HG03520 (cell line): ENCODE results near the gene IL31RA.

Experiments
- ATAC-seq: cut with Tn5 transposase; IDR thresholded peaks from one replicate; pipeline ENCODE4 v1.9.1; 2021; ENCODE audit warnings: mild to moderate bottlenecking, moderate library complexity; ENCODE audit not compliant: unreplicated experiment

Gene IL31RA

DNA sequence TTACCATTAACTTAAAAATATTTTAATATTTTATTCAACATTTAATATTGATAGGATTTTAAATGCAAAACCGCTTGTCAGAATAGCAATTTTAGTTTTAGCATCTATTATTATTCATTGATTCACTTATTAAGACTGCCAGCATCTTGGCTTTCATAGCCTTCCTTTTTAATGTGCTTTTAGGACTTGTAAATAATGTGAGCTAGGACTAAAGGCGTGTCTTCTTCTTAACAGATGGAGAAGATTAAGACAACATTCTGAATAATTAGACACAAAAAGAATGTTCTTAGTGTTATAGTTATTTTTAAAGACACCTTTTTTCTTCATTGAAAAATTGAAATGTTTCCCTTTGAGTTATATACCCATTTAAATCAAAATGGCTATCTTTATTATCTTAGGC lies 6.9 kb downstream of the IL31RA start:
- ATAC-seq: no peak

DNA sequence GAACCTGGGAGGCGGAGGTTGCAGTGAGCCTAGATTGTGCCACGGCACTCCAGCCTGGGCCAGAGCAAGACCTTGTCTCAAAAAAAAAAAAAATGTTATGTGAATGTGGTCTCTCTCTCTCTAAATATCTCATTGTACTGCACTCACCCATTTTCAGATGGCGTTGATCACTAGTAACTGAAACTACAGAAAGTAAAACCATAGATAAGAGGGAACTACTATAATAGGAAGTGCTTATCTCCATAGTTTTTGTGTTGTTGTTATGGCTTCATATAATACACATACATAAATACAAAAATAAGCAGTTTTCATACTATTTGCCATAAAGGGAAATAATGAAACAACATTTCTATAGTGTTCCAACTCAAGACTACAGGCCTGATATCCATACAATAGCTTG lies 9.1 kb downstream of the IL31RA start:
- ATAC-seq: no peak

DNA sequence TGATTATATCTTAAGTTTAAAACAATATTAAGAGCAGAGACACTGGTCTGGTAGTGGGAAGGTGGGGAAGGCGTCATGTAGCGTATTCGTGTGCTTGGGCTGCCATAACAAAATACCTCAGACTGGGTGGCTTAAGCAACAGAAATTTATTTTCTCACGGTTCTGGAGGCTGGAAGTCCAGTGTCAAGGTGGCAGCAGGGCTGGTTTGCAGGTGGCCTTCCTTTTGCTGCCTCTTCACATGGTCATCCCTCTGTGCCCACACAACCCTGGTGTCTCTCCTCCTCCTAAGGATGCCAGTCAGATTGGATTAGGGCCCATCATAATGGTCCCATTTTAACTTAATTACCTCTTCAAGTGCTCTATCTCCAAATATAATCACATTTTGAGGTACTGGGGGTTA lies 9.6 kb downstream of the IL31RA start:
- no peak for ATAC-seq

DNA sequence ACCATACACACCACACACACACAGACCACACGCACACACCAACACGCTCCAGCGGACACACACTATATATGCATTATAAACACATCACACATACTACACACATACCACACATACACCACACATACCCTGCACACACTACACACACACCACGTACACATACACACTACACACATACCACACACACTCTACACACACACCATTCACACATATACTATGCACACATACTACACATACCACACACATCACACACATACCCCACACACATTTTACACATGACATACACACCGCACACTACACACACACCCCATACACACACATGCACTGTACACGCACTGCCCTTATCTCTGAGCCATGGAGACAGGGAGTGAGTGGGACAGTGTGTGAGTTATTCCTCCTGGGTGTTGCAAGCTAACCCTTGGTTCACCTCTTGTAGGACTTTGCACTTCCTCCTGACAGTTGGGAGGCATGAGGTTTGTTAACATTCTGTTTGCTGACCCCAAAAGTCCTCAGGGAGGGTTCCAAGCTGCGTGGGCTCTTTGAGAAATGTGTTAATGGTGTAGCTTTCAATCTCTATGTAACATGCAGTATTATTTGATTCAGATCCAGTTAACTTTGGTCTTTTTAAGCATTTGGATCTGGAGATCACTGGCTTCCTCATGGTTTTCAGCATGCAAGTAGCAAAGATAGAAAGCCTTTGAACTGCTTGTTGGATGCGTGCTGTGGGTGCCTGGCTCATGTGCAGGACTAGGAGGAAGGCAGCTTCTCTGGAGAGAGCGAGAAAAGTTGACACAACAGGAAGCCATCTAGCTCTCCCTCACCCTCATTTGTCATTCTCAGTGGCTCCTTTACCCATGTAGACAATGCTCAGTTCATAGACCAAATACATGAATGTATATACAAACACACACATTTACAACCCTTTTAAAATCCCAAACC lies 13.7 kb downstream of the IL31RA start:
- ATAC-seq: no peak

DNA sequence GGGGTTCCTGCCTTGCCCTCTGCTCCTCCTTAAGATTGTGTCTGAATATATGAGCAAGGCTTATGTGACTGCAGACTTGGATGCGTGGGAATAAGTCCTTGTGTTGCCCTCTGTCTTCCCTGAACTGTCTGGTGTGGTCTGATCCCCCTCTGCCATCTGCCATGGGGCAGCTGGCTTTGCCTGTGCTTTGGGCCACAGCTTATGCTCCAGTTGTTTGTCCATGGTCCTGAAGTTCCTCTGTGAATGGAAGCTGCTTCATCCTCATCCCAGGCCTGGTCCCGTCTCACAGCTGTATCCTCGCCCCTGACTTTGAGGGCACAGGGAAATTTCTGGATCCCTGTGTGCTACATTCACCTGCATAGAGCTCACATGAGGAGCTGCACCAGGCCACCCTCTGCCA lies 14.7 kb downstream of the IL31RA start:
- ATAC-seq: no peak

DNA sequence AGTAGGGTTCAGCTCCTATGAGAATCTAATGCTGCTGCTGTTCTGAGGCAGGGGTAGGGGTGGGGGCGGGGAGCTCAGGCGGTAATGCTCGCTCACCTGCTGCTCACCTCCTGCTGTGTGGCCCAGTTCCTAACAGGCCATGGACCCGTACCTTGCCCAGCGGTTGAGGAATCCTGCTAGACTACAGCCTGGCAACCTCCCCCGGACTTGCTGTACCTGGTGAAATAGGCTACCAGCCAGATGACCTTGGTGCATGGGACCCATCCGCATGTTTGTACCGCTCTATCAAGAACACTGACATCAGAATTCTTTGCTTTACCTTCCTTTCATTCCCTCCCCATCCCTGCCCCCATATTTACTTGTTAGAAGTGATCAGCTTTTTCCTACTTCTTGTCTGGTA lies 15.3 kb downstream of the IL31RA start:
- ATAC-seq: no peak

DNA sequence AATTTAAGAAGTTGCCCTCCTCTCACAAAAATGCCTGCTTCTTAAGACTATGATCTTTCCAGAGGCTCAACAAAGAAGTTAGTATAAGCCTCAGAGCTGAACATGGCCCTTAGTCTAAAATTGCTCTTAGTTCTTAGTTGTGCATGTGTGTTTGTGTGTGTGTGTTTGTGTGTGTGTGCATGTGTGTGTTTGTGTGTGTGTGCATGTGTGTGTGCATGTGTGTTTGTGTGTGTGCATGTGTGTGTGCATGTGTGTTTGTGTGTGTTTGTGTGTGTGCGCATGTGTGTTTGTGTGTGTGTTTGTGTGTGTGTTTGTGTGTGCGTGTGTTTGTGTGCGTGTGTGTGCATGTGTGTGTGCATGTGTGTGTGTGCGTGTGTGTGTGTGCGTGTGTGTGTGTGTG lies 15.8 kb downstream of the IL31RA start:
- no peak for ATAC-seq

DNA sequence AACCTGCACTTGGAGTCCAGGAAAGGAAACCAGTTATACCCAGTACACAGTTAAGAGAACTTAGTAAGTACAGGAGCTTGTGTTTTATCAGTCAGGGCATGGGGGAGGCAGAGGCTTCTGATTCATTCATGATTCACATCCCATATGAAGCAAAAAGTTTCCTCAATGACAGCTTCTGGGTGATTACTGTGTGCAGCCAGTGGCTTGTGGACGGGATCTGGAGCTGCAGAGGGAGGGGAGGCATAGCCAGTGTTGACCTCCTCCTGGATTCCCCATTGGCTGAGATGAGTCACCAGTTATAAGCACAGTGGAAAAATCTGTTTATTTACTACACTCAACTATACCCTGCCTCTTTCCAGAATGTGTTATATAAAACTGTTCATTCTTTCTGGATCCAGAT lies 17.7 kb downstream of the IL31RA start:
- no peak for ATAC-seq

DNA sequence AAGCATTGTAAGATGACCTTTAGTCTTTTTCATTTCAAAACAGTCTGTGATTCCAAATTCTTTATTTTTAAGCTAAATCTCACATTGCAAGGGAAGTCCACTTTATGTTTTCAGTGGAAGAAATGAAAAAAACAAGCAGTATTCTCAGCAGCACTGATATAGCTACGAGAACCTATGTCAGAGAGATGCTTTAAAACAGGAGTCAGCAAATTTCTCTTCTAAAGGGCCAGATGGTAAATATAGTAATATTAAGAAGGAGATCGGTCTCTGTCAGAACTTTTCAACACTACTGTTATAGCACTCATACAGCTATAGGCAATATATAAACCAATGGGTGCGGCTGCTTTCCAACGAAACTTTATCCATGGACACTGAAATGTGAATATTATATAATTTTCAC lies 18.7 kb downstream of the IL31RA start:
- no peak for ATAC-seq

DNA sequence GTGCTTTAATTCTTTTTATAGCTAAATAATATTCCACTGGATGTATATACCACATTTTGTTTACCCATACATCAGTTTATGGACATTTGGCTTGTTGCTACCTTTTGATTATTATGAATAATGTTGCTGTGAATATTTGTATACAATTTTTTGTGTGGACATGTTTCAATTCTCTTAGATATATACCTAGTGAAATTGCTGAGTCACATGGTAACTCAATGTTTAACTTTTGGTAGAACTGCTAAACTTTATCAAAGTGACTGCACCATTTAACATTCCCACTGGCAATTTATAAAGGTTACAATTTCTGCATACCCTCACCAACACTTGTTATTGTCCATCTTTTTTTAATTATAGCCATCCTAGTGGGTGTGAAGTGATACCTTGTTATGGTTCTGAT lies 22.1 kb downstream of the IL31RA start:
- ATAC-seq: no peak

DNA sequence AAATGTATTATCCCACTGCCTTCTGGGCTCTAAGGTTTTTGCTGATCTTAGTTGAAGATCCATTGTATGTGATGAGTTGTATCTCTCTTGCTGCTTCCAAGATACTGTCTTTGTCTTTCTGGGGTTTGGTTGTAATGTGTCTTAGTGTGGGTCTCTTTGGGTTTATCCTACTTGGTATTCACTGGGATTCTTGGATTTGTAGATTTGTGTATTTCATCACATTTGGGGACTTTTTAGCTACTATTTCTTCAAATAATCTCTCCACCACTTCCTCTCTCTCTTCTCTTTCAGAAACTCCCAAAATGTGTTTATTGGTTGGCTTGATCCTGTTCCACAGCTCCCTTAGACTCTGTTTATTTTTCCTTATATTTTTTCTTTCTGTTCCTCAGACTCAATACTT lies 26.5 kb downstream of the IL31RA start:
- ATAC-seq: no peak

DNA sequence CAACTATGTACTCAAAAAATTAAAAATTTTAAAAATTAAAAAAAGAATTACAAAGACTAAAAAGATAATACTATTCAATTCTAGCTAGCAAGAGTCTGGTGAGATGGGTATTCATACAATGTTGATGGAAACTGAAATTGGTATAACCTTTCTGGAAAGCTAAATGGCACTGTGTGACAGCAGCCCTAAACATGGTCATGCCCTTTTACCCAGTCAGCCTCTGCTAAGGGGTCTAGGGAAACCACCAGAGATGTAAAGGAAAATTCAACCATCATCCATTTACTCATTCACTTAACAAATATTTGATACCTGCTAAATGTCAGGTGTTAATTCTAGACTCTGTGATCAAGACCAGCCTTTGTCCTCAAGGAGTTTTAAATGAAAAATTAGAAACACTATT lies 29.3 kb downstream of the IL31RA start:
- no peak for ATAC-seq

DNA sequence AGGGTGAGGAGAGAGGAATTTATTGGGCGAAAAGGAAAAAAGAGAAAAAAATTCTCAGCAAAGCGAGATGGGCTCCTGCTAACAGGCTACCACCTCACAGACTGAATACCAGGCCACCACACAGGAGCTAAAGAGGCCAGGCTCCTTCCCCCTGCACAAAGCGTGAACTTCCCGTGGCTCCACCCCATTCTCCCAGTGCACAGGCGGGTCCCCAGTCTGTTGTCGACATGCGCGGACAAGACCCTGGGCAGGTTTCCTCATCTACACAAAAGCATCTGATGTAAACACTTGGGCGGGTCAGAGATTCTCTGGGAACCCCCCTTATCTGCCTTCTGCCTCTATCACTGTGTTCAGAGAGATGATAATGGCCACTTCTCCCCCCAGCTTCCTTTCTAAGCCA lies 34.2 kb downstream of the IL31RA start:
- no peak for ATAC-seq

DNA sequence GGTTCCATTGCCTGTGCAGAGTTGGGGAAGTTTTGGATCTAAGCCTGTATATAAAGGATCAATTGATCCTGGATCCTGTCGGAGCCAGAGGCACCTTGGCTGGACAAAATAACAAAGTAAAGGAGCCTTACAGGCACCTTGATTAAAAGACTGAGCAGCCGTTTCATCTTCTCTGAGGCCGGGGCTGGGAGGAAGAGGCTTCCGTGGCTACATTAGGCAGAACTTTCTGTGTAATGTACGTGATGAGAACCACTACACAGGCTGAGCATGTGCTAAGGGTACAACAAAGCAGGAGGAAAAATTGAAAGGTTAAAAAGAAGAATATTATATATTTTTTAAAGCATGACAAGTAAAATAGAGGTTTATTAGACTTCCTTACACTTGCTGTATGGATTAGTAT lies 37.0 kb downstream of the IL31RA start:
- no peak for ATAC-seq

DNA sequence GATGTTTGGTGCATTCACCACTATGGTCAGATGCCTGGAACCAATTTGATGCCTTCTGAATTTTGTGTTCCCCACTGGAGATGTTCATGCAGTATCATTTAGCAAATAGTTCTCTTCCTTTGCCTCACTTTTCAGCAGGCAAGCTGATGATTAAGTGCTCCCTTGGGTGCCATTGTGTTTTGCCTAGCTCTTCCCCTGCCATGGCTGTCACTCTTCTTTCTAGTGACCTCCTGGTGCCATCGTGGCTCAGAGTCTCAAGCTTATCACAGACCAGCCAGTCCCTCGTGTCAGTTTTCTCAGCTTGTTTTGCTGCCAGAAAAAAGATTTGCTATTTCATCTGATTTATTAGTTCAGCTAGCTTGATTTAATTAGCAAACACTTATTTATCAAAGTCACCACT lies 41.3 kb downstream of the IL31RA start:
- no peak for ATAC-seq

DNA sequence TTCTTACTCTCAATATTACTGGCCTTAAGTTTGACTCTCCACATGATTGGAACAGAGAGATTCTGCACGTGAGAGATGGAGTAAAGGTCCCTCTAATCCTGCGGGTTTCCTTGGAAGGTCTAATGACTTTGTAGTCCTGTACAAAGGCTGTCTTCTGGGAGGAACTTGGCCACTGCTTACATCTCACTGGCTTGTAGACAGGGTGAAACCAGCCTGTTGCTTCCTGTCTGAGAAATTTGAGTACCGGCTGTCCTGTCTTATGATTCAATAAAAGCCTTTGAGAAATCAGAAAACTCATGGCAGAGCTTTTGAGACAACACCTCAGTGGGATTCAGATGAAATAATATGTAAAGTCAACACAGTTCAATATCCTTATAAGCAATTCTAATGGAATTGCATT lies 43.0 kb downstream of the IL31RA start:
- no peak for ATAC-seq

DNA sequence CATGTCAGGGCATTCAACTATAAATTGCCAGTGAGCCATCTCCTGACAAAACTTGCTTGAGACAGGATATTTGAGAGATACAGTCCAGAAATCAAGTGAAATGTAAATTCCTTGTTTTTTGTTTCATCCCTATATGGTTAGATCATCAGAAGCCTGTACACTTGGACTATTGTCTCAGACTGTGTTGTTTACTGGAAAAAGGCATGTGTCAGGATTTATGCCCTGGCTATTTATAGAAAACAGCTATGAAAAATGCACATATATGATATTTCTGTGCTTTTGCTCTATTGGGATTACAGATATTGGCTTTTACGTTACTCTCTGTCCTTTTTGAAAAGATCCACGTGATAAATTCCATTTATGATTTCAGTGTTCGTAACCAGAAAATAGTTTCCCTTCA lies 44.2 kb downstream of the IL31RA start:
- ATAC-seq: no peak

DNA sequence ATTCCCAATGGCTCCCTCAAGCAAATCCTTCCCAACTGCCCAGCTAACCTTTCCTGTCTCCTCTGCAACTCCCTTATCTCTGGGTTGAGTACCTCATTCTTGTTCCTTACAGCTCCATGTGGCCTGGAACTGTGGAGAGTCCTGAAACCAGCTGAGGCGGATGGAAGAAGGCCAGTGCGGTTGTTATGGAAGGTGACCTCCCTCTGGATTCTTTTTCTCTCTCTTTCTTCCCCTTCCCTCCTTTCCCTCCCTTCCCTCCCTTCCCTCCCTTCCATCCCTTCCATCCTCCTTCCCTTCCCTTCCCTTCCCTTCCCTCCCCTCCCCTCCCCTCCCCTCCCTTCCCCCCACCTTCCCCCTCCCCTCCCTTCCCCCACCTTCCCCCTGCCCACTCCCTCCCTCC lies 45.1 kb downstream of the IL31RA start:
- no peak for ATAC-seq

DNA sequence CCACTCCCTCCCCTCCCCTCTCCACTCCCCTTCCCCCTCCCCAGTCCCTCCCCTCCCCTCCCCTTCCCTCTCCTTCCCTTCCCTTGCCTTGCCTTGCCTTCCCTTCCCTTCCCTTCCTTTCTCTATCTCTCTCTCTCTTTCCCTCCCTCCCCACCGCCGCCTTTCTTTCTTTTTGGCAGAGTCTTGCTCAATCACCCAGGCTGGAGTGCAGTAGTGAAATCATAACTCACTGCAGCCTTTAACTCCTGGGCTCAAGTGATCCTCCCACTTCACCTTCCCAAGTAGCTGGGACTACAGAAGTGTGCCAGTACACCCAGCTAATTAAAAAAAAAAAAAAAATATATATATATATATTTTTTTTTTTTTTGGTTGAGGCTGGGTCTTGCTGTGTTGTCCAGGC lies 45.5 kb downstream of the IL31RA start:
- ATAC-seq: no peak

DNA sequence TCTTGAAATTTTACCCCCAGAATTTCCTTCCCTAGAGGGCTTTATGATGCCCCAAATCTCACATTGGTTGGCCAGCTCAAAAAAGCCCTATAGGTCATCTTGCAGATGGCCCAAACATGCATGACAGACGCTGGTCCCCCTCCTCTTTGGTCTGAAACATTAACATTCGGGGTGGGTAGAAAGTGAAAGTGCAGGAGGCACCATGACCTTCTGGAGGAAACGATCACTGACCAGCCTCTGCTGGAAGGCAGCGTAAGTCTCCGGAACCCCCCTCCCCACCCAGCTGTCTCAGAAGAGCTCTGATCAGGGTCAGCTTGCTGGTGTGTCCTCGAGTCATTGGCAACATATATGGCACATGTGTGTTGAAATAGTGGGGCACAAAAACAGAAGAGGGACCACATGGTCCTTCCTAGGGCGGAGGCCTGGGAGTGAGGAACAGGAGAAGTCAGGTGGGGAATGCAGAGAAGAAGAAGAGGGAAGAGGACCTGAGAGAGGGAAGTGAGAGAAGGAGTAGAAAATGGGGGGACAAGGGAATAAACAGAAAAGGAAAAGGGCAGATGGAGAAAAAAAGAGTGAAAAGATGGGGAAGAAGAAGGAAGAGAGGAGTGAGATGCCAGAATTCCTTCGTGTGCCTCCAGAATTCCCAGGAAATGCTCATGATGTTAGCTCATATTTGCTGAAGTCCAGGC lies 46.2 kb downstream of the IL31RA start:
- no peak for ATAC-seq

DNA sequence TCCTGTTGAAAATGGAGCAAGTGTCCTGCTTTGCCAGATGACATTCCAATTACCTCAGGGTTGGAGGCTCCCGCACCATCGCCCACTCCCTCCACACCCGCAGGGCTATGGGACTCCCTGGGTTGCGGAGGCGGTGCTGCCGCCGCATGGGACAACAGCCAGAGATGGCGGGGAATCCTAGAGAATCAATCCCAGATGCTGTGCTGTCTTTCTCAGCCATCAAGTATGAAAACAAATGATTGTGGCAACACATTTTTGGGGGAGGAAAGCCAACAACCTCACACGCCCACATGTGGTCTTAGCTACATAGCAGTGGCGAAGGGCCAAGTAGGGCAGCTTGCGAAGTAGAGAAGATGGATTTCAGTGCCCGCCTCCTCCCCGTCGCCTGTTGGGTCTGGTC lies 46.7 kb downstream of the IL31RA start:
- no peak for ATAC-seq

DNA sequence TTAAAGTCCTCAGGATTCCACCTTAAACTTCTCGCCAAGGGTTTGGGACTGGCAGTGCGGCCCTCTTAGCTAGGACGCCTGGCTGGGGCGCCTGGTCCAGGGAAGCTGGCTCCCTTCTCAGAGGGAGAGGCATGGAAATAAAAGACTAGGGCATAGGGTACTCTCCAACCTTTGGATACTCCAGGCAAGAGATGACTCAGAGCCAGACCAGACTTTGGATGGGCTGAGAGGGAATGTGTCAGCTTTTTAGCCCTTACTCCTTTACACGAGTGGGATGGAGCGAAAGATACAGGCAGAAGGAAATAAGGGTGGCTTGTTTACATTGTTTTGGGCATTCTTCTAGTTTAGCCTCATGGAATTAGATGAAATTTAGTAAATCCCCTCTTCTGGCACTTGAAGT lies 48.2 kb downstream of the IL31RA start:
- no peak for ATAC-seq
